HepG2 (cell line): ENCODE data around the gene HNRNPUL2. TPM values are rescaled to one million over a fixed set of nuclear protein-coding genes. Genes with fewer than 3 reads are reported as not detected.

Source experiments
- AGO1 ChIP-seq: fragments of 200-400 bp; formaldehyde crosslinking; IDR thresholded peaks from 2 replicates; pipeline ENCODE4 v1.6.1; 2017; ENCODE audit warnings: mild to moderate bottlenecking, low read depth, low read length, moderate library complexity; ENCODE audit not compliant: poor library complexity, severe bottlenecking
- DDIT3 ChIP-seq: sonication (generic); formaldehyde crosslinking; IDR thresholded peaks from 2 replicates; pipeline ENCODE4 v1.4.0; 2020; ENCODE audit warnings: mild to moderate bottlenecking, missing genetic modification reagents
- E2F5 ChIP-seq: sonication (generic); formaldehyde crosslinking; conservative IDR thresholded peaks from 2 replicates; pipeline ENCODE4 v1.4.0; 2020; ENCODE audit warnings: missing genetic modification reagents
- GABPB1 ChIP-seq: IDR thresholded peaks from 2 replicates; pipeline ENCODE4 v1.6.1; 2016; ENCODE audit warnings: mild to moderate bottlenecking, missing genetic modification reagents, moderate library complexity, missing compliant biosample characterization
- HDAC2 ChIP-seq: sonication (generic); formaldehyde crosslinking; IDR thresholded peaks from 2 replicates; pipeline ENCODE4 v1.4.0; 2020; ENCODE audit warnings: missing genetic modification reagents
- NFYC ChIP-seq: IDR thresholded peaks from 2 replicates; pipeline ENCODE4 v1.6.1; 2016; ENCODE audit warnings: missing genetic modification reagents, missing compliant biosample characterization
- NKX3-1 ChIP-seq: sonication (generic); formaldehyde crosslinking; IDR thresholded peaks from 2 replicates; pipeline ENCODE4 v1.5.0; 2020; ENCODE audit warnings: missing genetic modification reagents
- NR0B2 ChIP-seq: sonication (generic); formaldehyde crosslinking; IDR thresholded peaks from 2 replicates; pipeline ENCODE4 v1.4.0; 2020; ENCODE audit warnings: mild to moderate bottlenecking, missing genetic modification reagents
- POLR2G ChIP-seq: fragments of 200-400 bp; formaldehyde crosslinking; IDR thresholded peaks from 2 replicates; pipeline ENCODE4 v1.6.1; 2018; ENCODE audit warnings: mild to moderate bottlenecking, low read depth, low read length, moderate library complexity
- REST ChIP-seq, 2 experiments: IDR thresholded peaks; 2 replicates each; pipeline ENCODE4 v1.6.1; 2011 to 2012; ENCODE audit warnings: low read length in 2 of 2, borderline replicate concordance in 1 of 2, low read depth in 1 of 2, mild to moderate bottlenecking in 1 of 2, moderate library complexity in 1 of 2
- REXO4 ChIP-seq: sonication (generic); formaldehyde crosslinking; IDR thresholded peaks from 2 replicates; pipeline ENCODE4 v1.8.0; 2022; ENCODE audit warnings: missing genetic modification reagents, mild to moderate bottlenecking, borderline replicate concordance
- SNAPC2 ChIP-seq: sonication (generic); formaldehyde crosslinking; IDR thresholded peaks from 2 replicates; pipeline ENCODE4 v1.8.1; 2022; ENCODE audit warnings: mild to moderate bottlenecking, missing genetic modification reagents
- ZNF142 ChIP-seq: sonication (generic); formaldehyde crosslinking; IDR thresholded peaks from 2 replicates; pipeline ENCODE4 v1.4.0; 2020; ENCODE audit warnings: missing genetic modification reagents
- ZNF605 ChIP-seq: sonication (generic); formaldehyde crosslinking; IDR thresholded peaks from 2 replicates; pipeline ENCODE4 v1.8.0; 2022; ENCODE audit warnings: mild to moderate bottlenecking, missing genetic modification reagents
- ZNF83 ChIP-seq: sonication (generic); formaldehyde crosslinking; IDR thresholded peaks from 2 replicates; pipeline ENCODE4 v1.4.0; 2020; ENCODE audit warnings: missing genetic modification reagents, mild to moderate bottlenecking, borderline replicate concordance
- polyA plus RNA-seq, 8 experiments: library from polyadenylated mRNA; depleted of rRNA in 3 of 8; stranded (reverse) in 7 of 8; unstranded in 1 of 8; fragments of >200 nt; fragmentation: Illumina TruSeq in 4 of 8; extraction: Trizol in 4 of 8; gene quantifications; 2 replicates each; pipeline versions ENCODE4 v1.2.1 to v1.2.3, GENCODE V29; 2011 to 2016; ENCODE audit warnings: low read depth in 4 of 8, missing spikeins in 1 of 8, mixed read lengths in 1 of 8; ENCODE audit not compliant: insufficient read depth in 1 of 8
- total RNA-seq, 5 experiments: library from RNA; depleted of rRNA; stranded (reverse); fragments of >200 nt; fragmentation: Illumina TruSeq; extraction: Trizol; gene quantifications; 2 replicates each; pipeline ENCODE4 v1.2.3, GENCODE V29; 2016; ENCODE audit warnings: low read depth in 1 of 5

Gene HNRNPUL2
- total and polyA plus RNA-seq, 2 of the 13 experiments (the other 11 are each of a cell fraction or from before 2014, with no cell fraction given) = 8.4 to 9.6 TPM

- TF ChIP-seq GABPB1 = peak; percentile 92
- TF ChIP-seq NKX3-1 (CRISPR knock-in tag) = no peak; the same call in 1 of the 2 replicates
- peak; percentile 89 for TF ChIP-seq AGO1
- no peak for TF ChIP-seq NFYC (CRISPR knock-in tag)
- peak; percentile 92 for TF ChIP-seq POLR2G
- peak; percentile 72; the same call in 1 of the 2 replicates for TF ChIP-seq ZNF83 (CRISPR knock-in tag)
- TF ChIP-seq E2F5 (CRISPR knock-in tag) = no peak
- TF ChIP-seq REST (IDR thresholded peaks at IDR 0.05; ENCODE audit: borderline replicate concordance in 1 of 2, low read depth in 1 of 2, low read length in 2 of 2) = no peak
- no peak for TF ChIP-seq REXO4 (CRISPR knock-in tag)
- peak; percentile 48; the same call in 1 of the 2 replicates for TF ChIP-seq HDAC2 (CRISPR knock-in tag)
- TF ChIP-seq DDIT3 (CRISPR knock-in tag) = no peak
- TF ChIP-seq ZNF142 (CRISPR knock-in tag) = no peak
- peak; percentile 67; the same call in 1 of the 2 replicates for TF ChIP-seq ZNF605 (CRISPR knock-in tag)
- TF ChIP-seq SNAPC2 (CRISPR knock-in tag) = peak; percentile 44; the same call in 1 of the 2 replicates
- TF ChIP-seq NR0B2 = peak; percentile 17; the same call in 1 of the 2 replicates
These were observed 55.5 kb downstream of the HNRNPUL2 start, which contains the start of the genes LBHD1 and UQCC3 (continued) for GRCh38 chr11:62671608-62672389.
